ENCODE results near the gene RTN4.

- no peak for TF ChIP-seq CTCF (IDR thresholded peaks at IDR 0.05 in 4 of 5, conservative IDR thresholded peaks at IDR 0.05 in 1 of 5)
- no peak for TF ChIP-seq POLR2A (IDR thresholded peaks at IDR 0.05)
These were observed 48.5 kb downstream of the RTN4 start for GRCh38 chr2:55001716-55002115.

Measured in gastrocnemius medialis (tissue), 4 donors.